H1 (cell line): Measurements from ENCODE around the gene VAV2. TPM values are rescaled to one million over a fixed set of nuclear protein-coding genes. Genes with fewer than 3 reads are reported as not detected.

Experiments used
- CHD1 ChIP-seq: IDR thresholded peaks from 2 replicates; pipeline ENCODE4 v1.6.1; 2012; ENCODE audit warnings: low read depth, low read length, improper control_type of control experiment
- HDAC6 ChIP-seq: IDR thresholded peaks from one replicate; pipeline ENCODE4 v1.7.1; 2012; ENCODE audit warnings: low read depth, mild to moderate bottlenecking, inconsistent platforms, low read length, moderate library complexity
- KDM5A ChIP-seq: fragments of 200-600 bp; IDR thresholded peaks from 2 replicates; pipeline ENCODE4 v1.7.1; 2012; ENCODE audit warnings: mild to moderate bottlenecking, low read length, inconsistent platforms, mixed read lengths
- polyA plus RNA-seq, 7 experiments: library from polyadenylated mRNA; depleted of rRNA in 3 of 7; stranded (reverse) in 5 of 7; unstranded in 2 of 7; fragments of >200 nt in 5 of 7; fragments of 200-250 nt in 2 of 7; gene quantifications; 1 replicate in 5 of 7; 2 replicates in 1 of 7; 4 replicates in 1 of 7; pipeline versions ENCODE4 v1.2.1 to v1.2.3, GENCODE V29; 2011 to 2013; ENCODE audit warnings: missing spikeins in 2 of 7, mixed read lengths in 2 of 7
- total RNA-seq: library from RNA; stranded (reverse); fragmentation: NEBNext Ultra II Directional; extraction: Animal tissue kit (Norgen Biotek cat#: 25700); gene quantifications from 2 replicates; pipeline ENCODE4 v1.2.1, GENCODE V29; 2021

The VAV2 gene
- total and polyA plus RNA-seq, 2 of the 8 experiments (the other 6 are each of a cell fraction or from before 2014, with no cell fraction given): 13.6 to 37.6 TPM

DNA sequence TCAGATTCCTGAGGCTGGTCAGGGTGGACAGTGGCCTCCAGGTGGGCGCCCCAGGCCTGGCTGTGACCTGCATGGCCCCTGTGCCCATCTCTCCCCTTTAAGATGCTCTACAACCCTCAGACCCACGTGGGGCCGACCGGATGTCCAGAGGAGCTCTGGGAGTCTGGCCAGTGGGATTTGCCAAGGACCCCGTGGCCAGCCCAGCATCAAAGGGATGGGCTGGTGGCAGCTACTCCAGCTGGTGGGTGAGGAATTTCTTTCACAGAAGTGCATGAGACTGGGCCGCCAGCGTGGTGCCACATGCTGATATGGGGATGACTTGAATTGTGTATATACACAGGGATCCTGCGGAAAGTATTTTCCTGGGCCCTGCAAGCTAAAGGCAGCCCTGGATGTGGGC, 159.2 kb downstream of the VAV2 start (continued):
- no peak for TF ChIP-seq KDM5A
- no peak for TF ChIP-seq HDAC6
- no peak for TF ChIP-seq CHD1
